Neural crest cell (in vitro differentiated cells): Measurements from ENCODE around the gene LRRC27. TPM values are rescaled to one million over a fixed set of nuclear protein-coding genes. Genes with fewer than 3 reads are reported as not detected.

Source experiments
- DNase-seq: peaks from one replicate; pipeline ENCODE4 v3.0.0; 2021; ENCODE audit warnings: low read depth, mixed read lengths, low spot score
- H3K27ac Mint-ChIP-seq: one replicate; pipeline ENCODE4 v1.8.0; 2021; ENCODE audit warnings: mild to moderate bottlenecking, mixed read lengths; ENCODE audit not compliant: unreplicated experiment
- H3K27me3 Mint-ChIP-seq: 2 replicates; pipeline ENCODE4 v1.8.0; 2021; ENCODE audit warnings: low read depth, mild to moderate bottlenecking, mixed read lengths
- H3K36me3 Mint-ChIP-seq: 2 replicates; pipeline ENCODE4 v1.8.0; 2021; ENCODE audit warnings: low read depth, mild to moderate bottlenecking, mixed read lengths
- H3K4me1 Mint-ChIP-seq: 2 replicates; pipeline ENCODE4 v1.8.0; 2021; ENCODE audit warnings: mixed read lengths
- H3K4me3 Mint-ChIP-seq: one replicate; pipeline ENCODE4 v1.8.0; 2021; ENCODE audit warnings: mild to moderate bottlenecking, mixed read lengths
- H3K9me3 Mint-ChIP-seq: 2 replicates; pipeline ENCODE4 v1.8.0; 2021; ENCODE audit warnings: mixed read lengths
- total RNA-seq: library from RNA; stranded (reverse); gene quantifications from 2 replicates; pipeline ENCODE4 v1.2.1, GENCODE V29; 2021
- TF ChIP-seq, protein P1 (sequence below): fragments of 200-600 bp; sonication (generic); conservative IDR thresholded peaks from 2 replicates; pipeline ENCODE4 v1.5.0; 2021; ENCODE audit warnings: antibody characterized with exemption, mild to moderate bottlenecking

The LRRC27 gene
- total RNA-seq, 1 donor from 2014 or later, result 21.9 TPM

DNA sequence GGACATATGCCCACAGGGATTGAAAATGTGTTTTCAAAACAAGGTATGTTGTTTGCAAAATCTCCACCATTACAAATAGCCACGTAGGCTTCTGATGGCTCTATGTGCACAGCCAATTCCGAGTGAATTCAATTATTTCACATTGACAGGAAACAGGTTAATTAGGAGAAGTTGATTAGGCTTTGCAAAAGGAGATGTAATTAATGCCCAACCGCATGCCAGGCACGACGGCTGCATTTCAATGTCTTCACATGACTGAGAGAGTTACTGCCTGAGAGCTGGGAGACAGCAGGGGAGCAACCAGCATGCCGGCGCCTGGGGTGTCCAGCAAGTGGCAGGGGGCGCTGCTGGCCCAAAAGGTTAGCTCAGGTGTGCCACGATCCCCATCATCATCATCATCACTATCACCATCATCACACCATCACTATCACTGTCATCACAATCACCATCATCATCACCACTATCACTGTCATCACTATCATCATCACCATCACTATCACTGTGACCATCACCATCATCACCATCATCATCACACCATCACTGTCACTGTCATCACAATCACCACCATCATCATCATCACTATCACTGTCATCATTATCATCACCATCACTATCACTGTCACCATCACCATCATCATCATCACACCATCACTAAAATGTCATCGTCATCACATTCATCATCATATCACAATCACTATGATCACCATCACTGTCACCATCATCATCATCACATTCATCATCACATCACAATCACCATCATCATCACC, 95.2 kb downstream of the LRRC27 start:
- peaks cover 3% of the 10 kb centered on the region for H3K9me3 Mint-ChIP-seq
- TF ChIP-seq, protein P1, sequence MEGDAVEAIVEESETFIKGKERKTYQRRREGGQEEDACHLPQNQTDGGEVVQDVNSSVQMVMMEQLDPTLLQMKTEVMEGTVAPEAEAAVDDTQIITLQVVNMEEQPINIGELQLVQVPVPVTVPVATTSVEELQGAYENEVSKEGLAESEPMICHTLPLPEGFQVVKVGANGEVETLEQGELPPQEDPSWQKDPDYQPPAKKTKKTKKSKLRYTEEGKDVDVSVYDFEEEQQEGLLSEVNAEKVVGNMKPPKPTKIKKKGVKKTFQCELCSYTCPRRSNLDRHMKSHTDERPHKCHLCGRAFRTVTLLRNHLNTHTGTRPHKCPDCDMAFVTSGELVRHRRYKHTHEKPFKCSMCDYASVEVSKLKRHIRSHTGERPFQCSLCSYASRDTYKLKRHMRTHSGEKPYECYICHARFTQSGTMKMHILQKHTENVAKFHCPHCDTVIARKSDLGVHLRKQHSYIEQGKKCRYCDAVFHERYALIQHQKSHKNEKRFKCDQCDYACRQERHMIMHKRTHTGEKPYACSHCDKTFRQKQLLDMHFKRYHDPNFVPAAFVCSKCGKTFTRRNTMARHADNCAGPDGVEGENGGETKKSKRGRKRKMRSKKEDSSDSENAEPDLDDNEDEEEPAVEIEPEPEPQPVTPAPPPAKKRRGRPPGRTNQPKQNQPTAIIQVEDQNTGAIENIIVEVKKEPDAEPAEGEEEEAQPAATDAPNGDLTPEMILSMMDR, result no peak
- H3K27ac Mint-ChIP-seq, result no peak overlapping the region
- H3K36me3 Mint-ChIP-seq, result no peaks in the 10 kb centered on the region
- no peak for DNase-seq
- no peak overlapping the region for H3K4me3 Mint-ChIP-seq
- peaks cover 25% of the 10 kb centered on the region for H3K4me1 Mint-ChIP-seq
- H3K27me3 Mint-ChIP-seq, result no peaks in the 10 kb centered on the region

DNA sequence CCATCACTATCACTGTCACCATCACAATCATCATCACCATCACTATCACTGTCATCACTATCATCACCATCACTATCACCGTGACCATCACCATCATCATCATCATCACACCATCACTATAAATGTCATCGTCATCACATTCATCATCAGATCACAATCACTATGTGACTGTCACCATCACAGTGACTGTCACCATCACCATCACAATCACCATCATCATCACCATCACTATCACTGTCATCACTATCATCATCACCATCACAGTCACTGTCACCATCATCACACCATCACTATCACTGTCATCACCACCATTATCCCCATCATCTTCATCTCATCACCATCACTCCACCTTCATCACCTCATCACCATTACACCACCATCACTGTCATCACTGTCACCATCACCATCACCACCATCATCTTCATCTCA, 96.0 kb downstream of the LRRC27 start:
- H3K36me3 Mint-ChIP-seq, result no peaks in the 10 kb centered on the region
- H3K4me3 Mint-ChIP-seq, result no peak overlapping the region
- peaks cover 3% of the 10 kb centered on the region for H3K9me3 Mint-ChIP-seq
- no peaks in the 10 kb centered on the region for H3K27me3 Mint-ChIP-seq
- TF ChIP-seq, protein P1, result no peak
- no peak for DNase-seq
- no peak overlapping the region for H3K27ac Mint-ChIP-seq
- H3K4me1 Mint-ChIP-seq, result peaks cover 19% of the 10 kb centered on the region

DNA sequence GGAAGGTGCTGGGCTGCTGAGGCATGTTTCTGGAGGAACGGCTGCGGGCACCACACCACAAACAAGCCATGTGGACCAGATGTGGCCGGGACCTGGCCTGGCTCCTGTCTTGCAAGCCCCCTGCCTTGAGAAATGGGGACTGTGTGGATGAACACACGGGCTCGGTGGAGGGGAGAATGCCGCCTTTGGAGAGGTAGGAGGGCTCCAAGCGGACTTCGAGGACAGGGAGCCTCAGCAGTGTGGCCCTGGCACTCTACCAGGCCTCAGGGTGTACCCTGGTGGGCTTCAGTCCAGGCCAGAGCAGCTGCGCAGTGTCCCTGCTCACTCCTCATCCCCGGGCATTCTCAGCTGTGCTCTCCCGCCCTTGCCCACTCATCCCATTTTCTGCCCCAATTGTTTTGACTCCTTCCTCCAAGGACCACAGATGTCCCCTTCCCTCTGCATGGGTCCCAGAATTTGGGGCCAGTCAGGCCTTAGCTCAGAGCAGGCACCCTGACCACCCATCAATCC, 96.5 kb downstream of the LRRC27 start:
- Mint-ChIP-seq H3K27me3 (no peaks in the 10 kb centered on the region), H3K27ac (no peak overlapping the region), H3K9me3 (peaks cover 3% of the 10 kb centered on the region), H3K36me3 (no peaks in the 10 kb centered on the region), H3K4me1 (peaks cover 13% of the 10 kb centered on the region), H3K4me3 (no peak overlapping the region)
- TF ChIP-seq, protein P1, result no peak
- DNase-seq, result no peak

Other genes starting within 250 kb of the LRRC27 start
- gene DPYSL4, start 145.2 kb upstream of the LRRC27 start, total RNA-seq, result 145 and 155 TPM in 2 replicates
- gene STK32C, start 24.2 kb upstream of the LRRC27 start, total RNA-seq, result 19.6 and 21.9 TPM in 2 replicates
- 14.2 and 15.3 TPM in 2 replicates for gene PWWP2B, start 65.0 kb downstream of the LRRC27 start, total RNA-seq
- gene INPP5A, start 205.6 kb downstream of the LRRC27 start, total RNA-seq, result 34.8 and 35.4 TPM in 2 replicates